Measurements from ENCODE around the gene FMN1. TPM values are rescaled to one million over a fixed set of nuclear protein-coding genes. Genes with fewer than 3 reads are reported as not detected.

FMN1 gene
- total RNA-seq, 1 donor from 2014 or later: 4.0 TPM

DNA sequence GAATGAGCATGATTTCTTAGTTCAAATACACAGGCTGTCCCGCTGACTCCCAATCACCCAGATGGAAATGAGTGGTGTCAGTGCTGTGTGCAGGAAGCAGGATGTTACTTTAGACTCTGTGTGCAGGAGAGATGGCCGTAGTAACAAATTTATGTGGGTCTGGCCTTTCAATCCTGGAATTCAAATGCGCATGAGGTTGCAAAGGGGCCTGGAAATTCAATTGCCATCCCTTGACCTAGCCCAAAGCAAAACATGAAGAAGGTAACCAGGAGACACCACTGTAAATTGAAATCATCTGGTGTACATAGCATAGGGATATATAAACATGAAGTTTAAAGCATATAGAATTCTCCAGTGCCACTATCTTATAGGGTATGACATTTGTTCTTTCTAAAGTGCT, 443.5 kb downstream of the FMN1 start:
- no peak for DNase-seq (ENCODE audit: low spot score)
- H3K36me3 Mint-ChIP-seq (ENCODE audit: low read depth): peaks cover 2% of the 10 kb centered on the region
- H3K4me1 Mint-ChIP-seq (ENCODE audit: low read depth): peaks cover 20% of the 10 kb centered on the region
- no peaks in the 10 kb centered on the region for H3K27me3 Mint-ChIP-seq (ENCODE audit: low read depth)
- H3K4me3 Mint-ChIP-seq (ENCODE audit: unreplicated experiment): no peak overlapping the region
- peaks cover 9% of the 10 kb centered on the region for H3K9me3 Mint-ChIP-seq (ENCODE audit: low read depth)
- no peak overlapping the region for H3K27ac Mint-ChIP-seq (ENCODE audit: unreplicated experiment)
- TF ChIP-seq, protein P1, sequence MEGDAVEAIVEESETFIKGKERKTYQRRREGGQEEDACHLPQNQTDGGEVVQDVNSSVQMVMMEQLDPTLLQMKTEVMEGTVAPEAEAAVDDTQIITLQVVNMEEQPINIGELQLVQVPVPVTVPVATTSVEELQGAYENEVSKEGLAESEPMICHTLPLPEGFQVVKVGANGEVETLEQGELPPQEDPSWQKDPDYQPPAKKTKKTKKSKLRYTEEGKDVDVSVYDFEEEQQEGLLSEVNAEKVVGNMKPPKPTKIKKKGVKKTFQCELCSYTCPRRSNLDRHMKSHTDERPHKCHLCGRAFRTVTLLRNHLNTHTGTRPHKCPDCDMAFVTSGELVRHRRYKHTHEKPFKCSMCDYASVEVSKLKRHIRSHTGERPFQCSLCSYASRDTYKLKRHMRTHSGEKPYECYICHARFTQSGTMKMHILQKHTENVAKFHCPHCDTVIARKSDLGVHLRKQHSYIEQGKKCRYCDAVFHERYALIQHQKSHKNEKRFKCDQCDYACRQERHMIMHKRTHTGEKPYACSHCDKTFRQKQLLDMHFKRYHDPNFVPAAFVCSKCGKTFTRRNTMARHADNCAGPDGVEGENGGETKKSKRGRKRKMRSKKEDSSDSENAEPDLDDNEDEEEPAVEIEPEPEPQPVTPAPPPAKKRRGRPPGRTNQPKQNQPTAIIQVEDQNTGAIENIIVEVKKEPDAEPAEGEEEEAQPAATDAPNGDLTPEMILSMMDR (IDR thresholded peaks at IDR 0.05): no peak

DNA sequence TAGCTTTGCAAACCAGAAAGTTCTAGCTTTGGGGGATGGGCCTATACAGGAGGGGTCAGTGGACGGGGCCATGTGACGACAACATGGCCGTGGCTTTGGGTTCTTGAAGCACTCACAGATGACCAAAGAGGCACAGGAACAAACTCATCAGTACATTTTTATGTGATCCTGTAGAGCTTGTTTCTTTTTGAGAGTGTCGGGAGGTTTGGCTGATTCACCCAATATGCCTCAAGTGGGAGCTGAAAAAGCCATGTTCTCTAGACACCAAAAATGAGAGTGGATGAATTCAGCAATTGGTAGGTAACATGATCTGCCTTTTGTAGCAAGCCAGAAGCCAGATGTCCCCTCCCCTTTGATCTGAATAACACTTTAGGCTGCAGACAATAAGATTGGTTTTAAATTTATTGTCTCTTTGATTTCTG, 446.6 kb downstream of the FMN1 start:
- Mint-ChIP-seq H3K27me3 (ENCODE audit: low read depth) (no peaks in the 10 kb centered on the region), H3K27ac (ENCODE audit: unreplicated experiment) (peak overlapping the region; percentile 34), H3K4me1 (ENCODE audit: low read depth) (peaks cover 33% of the 10 kb centered on the region), H3K4me3 (ENCODE audit: unreplicated experiment) (no peak overlapping the region), H3K36me3 (ENCODE audit: low read depth) (peaks cover 2% of the 10 kb centered on the region), H3K9me3 (ENCODE audit: low read depth) (peaks cover 12% of the 10 kb centered on the region)
- TF ChIP-seq, protein P1 (IDR thresholded peaks at IDR 0.05): no peak
- no peak for DNase-seq (ENCODE audit: low spot score)

DNA sequence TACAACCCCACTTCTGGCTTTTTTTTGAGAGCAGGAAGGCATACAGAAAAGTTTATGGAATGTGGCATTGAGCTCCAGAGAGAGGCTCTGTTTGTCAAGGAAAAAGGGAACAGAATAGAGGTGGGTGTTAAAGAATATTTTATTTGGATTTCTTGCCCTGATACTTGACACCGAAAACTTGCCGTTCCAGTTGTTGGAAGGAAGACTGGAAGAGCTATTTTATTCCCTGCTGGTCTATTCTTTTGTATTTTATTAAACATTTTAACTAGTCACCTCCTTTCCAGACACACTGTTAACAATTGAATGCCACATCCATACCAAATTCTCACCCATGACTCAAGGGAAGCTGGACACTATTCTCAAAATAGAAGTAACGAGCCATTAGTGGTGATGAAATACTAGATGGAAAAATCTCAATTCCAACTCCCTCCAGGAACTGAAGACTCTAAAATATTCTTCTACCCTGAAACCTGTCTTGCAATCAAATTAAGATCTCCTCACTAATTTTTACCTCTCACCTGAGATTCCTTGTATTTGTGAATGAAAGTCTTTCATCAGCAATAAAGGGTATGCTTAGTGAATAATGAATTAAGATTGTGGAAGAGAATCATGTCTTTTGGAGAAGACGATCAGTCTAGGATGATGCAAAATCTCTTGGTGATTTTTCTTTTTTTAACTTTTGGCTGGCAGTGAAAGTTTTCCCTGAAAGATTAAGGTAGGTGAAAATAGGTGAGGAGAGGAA, 448.2 kb downstream of the FMN1 start:
- Mint-ChIP-seq H3K4me1 (ENCODE audit: low read depth) (peaks cover 33% of the 10 kb centered on the region), H3K4me3 (ENCODE audit: unreplicated experiment) (no peak overlapping the region), H3K36me3 (ENCODE audit: low read depth) (no peaks in the 10 kb centered on the region), H3K27me3 (ENCODE audit: low read depth) (no peaks in the 10 kb centered on the region), H3K9me3 (ENCODE audit: low read depth) (peaks cover 19% of the 10 kb centered on the region), H3K27ac (ENCODE audit: unreplicated experiment) (peak overlapping the region; percentile 37)
- DNase-seq (ENCODE audit: low spot score): no peak
- TF ChIP-seq, protein P1 (IDR thresholded peaks at IDR 0.05): no peak

DNA sequence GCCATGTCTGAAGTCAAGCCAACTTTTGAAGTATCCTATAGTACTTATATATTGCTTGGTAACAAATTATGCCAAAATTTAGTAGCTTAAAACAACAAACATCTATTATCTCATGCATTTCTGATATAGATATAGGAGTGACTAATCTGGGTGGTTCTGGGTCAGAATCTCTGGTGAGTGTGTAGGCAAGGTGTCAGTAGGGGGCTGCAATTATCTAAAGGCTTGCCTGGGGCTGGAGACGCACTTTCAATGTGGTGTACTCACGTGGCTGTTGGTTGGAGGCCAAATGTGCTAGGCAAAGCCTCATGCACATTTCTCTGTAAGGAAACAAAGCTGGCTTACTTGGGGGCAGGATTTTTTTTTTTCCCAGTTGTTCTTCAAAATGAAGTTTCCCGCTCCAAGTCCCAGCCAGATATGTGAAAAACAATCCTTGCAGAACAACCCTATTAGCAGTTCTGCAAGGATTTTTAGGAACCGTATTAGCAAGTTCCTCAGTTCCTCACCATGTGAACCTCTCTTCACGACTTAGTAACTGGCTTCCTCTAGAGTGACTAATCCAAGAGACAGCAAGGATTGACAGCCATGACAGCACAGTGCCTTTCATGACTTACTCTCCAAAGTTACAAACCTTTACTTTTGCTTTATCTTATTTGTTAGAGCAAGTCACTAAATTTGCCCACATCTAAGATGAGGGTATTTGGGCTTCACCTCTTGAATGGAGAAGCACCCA, 450.9 kb downstream of the FMN1 start:
- DNase-seq (ENCODE audit: low spot score): no peak
- H3K9me3 Mint-ChIP-seq (ENCODE audit: low read depth): peaks cover 26% of the 10 kb centered on the region
- H3K4me3 Mint-ChIP-seq (ENCODE audit: unreplicated experiment): no peak overlapping the region
- H3K4me1 Mint-ChIP-seq (ENCODE audit: low read depth): peaks cover 33% of the 10 kb centered on the region
- H3K27me3 Mint-ChIP-seq (ENCODE audit: low read depth): no peaks in the 10 kb centered on the region
- no peaks in the 10 kb centered on the region for H3K36me3 Mint-ChIP-seq (ENCODE audit: low read depth)
- TF ChIP-seq, protein P1 (IDR thresholded peaks at IDR 0.05): no peak
- no peak overlapping the region for H3K27ac Mint-ChIP-seq (ENCODE audit: unreplicated experiment)

DNA sequence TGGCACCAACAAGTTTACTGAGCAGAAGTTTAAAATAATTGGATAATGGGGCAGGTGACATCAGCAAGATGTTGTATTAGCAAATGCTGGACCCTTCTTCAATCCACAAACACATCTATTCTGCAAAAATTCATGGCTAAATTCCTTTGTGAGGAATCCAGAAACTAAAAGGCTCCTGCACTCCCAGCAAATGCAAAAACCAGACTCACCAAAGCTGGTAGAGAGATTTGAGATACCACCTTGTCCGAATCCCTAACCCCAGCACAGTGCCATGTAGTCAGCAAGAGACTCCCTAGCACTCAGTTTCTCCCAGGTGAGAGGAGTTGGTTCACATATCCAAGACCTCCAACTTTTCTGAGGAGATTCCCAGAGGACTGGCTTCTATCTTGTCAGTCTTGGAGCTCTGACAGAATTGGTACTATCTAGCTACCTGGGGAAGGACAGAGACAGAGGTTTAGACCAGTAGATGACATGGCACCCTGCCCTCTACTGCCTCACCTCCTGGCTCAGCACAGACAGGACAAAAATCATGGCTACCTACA, 454.9 kb downstream of the FMN1 start:
- TF ChIP-seq, protein P1 (IDR thresholded peaks at IDR 0.05): no peak
- peaks cover 18% of the 10 kb centered on the region for H3K9me3 Mint-ChIP-seq (ENCODE audit: low read depth)
- H3K36me3 Mint-ChIP-seq (ENCODE audit: low read depth): peaks cover 5% of the 10 kb centered on the region
- H3K27me3 Mint-ChIP-seq (ENCODE audit: low read depth): no peaks in the 10 kb centered on the region
- no peak overlapping the region for H3K27ac Mint-ChIP-seq (ENCODE audit: unreplicated experiment)
- peaks cover 16% of the 10 kb centered on the region for H3K4me1 Mint-ChIP-seq (ENCODE audit: low read depth)
- H3K4me3 Mint-ChIP-seq (ENCODE audit: unreplicated experiment): no peak overlapping the region
- DNase-seq (ENCODE audit: low spot score): no peak

Measured in chondrocyte (in vitro differentiated cells).